ENCODE results near the gene NDUFAF3. TPM values are rescaled to one million over a fixed set of nuclear protein-coding genes. Genes with fewer than 3 reads are reported as not detected.

NDUFAF3 gene
- total and polyA plus RNA-seq, 2 of the 4 experiments (the other 2 are of a cell fraction): 26.5 to 112 TPM

GRCh38 chr3:49028673-49029562 is 7.0 kb downstream of the NDUFAF3 start, which contains the start of gene IMPDH2 (continued):
- TF ChIP-seq NFE2L2 (IDR thresholded peaks at IDR 0.05; ENCODE audit: low read depth, low read length) (no peak), RFX5 (IDR thresholded peaks at IDR 0.05; ENCODE audit: low read depth, low read length) (no peak), CEBPB (IDR thresholded peaks at IDR 0.05; ENCODE audit: low read depth, low read length) (peak; percentile 97)

GRCh38 chr3:49029563-49029884 is 7.6 kb downstream of the NDUFAF3 start:
- Histone ChIP-seq H2BK15ac (ENCODE audit: low read depth, low read length) (no peak overlapping the region), H3K36me3 (ENCODE audit: control insufficient read depth, insufficient read depth, low read length) (peaks cover 61% of the 10 kb centered on the region), H4K20me1 (ENCODE audit: insufficient read depth, low read length) (peaks cover 10% of the 10 kb centered on the region), H3K4me3 (ENCODE audit: insufficient read depth, low read depth, low read length) (no peak overlapping the region), H4K91ac (ENCODE audit: insufficient read depth, low read depth, low read length) (no peak overlapping the region), H3K4ac (ENCODE audit: low read depth, low read length) (peak overlapping the region; percentile 89), H2BK20ac (ENCODE audit: low read depth, low read length) (no peak overlapping the region), H3K27me3 (ENCODE audit: control insufficient read depth, insufficient read depth, low read length) (no peaks in the 10 kb centered on the region), H3K23ac (ENCODE audit: low read depth, low read length) (0 out of 2 replicates have a peak overlapping the region, but pooled peaks have one; percentile 76), H3K56ac (ENCODE audit: extremely low read depth, insufficient read depth, low read length) (peak overlapping the region; percentile 33; the same call in 1 of the 2 replicates), H3K9me3 (ENCODE audit: control insufficient read depth, insufficient read depth, low read length) (no peaks in the 10 kb centered on the region), H2BK120ac (ENCODE audit: low read depth, low read length) (no peak overlapping the region), H2AFZ (replicated peaks; ENCODE audit: low read length, poor library complexity) (peak overlapping the region; percentile 93), H4K5ac (ENCODE audit: low read depth, low read length) (peak overlapping the region; percentile 29; the same call in 1 of the 2 replicates), H3K9ac (ENCODE audit: low read depth, low read length) (peak overlapping the region; percentile 74; the same call in 1 of the 2 replicates), H3K14ac (replicated peaks; ENCODE audit: low read depth, low read length) (peak overlapping the region; percentile 84; the same call in 1 of the 2 replicates), H2AK9ac (replicated peaks; ENCODE audit: low read depth, low read length, poor library complexity) (peak overlapping the region; percentile 100), H2AK5ac (ENCODE audit: low read depth, low read length) (0 out of 2 replicates have a peak overlapping the region, but pooled peaks have one; percentile 63), H3K18ac (ENCODE audit: low read depth, low read length) (no peak overlapping the region), H3K79me1 (ENCODE audit: low read depth in 1 of 2, low read length in 2 of 2) (peaks cover 35 to 62% of the 10 kb centered on the region in 2 experiments), H3K4me1 (ENCODE audit: control insufficient read depth, insufficient read depth, low read length) (peaks cover 7% of the 10 kb centered on the region), H3K27ac (ENCODE audit: insufficient read depth, low read length) (peak overlapping the region; percentile 61), H4K8ac (ENCODE audit: low read depth in 2 of 2, low read length in 2 of 2) (peak overlapping the region; percentile 67 to 92), H3K9me1 (ENCODE audit: insufficient read depth, low read length) (peaks cover 32% of the 10 kb centered on the region), H3K4me2 (ENCODE audit: low read depth, low read length) (peak overlapping the region; percentile 61), H2BK5ac (ENCODE audit: low read depth, low read length, poor library complexity, severe bottlenecking) (peak overlapping the region; percentile 49)
- in situ Hi-C loops (cut with MboI; ENCODE audit: low sequenced_read_pairs): no loop called here
- ChIA-PET CTCF (no interaction called here), POLR2A (ENCODE audit: unreplicated experiment) (interaction anchor here (0.5 to 0.7 kb wide), 4 partner anchors 9 to 663 kb away, joined by 3 to 7 read pairs (median 4); no protein-coding TSS in a partner anchor)
- intact Hi-C loops (cut with micrococcal nuclease): no loop called here
- DNase-seq (no peak), ATAC-seq (ENCODE audit: low read depth) (no peak)
- dilution Hi-C loops (cut with HindIII; ENCODE audit: low sequenced_read_pairs, unreplicated experiment): no loop called here
- BruUV-seq (replicated peaks): no TSS peak
- no CpG with 5 or more reads among the region's 7 CpGs for WGBS, 2 experiments (ENCODE audit: extremely low coverage in 2 of 2, insufficient read length in 1 of 2)
- TF ChIP-seq USF2 (IDR thresholded peaks at IDR 0.05; ENCODE audit: low read depth, low read length) (no peak), MAFK (IDR thresholded peaks at IDR 0.05; ENCODE audit: low read depth, low read length) (no peak), ELK1 (IDR thresholded peaks at IDR 0.05; ENCODE audit: borderline replicate concordance, low read depth, low read length) (no peak), POLR2A (IDR thresholded peaks at IDR 0.05; ENCODE audit: low read depth, low read length) (no peak), CHD1 (IDR thresholded peaks at IDR 0.05; ENCODE audit: low read depth, low read length) (no peak), MXI1 (IDR thresholded peaks at IDR 0.05; ENCODE audit: borderline replicate concordance, low read depth, low read length) (no peak), CTCF (conservative IDR thresholded peaks at IDR 0.05; ENCODE audit: low read depth, low read length) (no peak), RAD21 (IDR thresholded peaks at IDR 0.05; ENCODE audit: low read length) (no peak), RCOR1 (IDR thresholded peaks at IDR 0.05; ENCODE audit: insufficient replicate concordance, low read length) (no peak)

Measured in IMR-90 (cell line).